IMR-90 (cell line): ENCODE data around the gene CADM1. TPM values are rescaled to one million over a fixed set of nuclear protein-coding genes. Genes with fewer than 3 reads are reported as not detected.

Source experiments
- ATAC-seq: fragments of 200-7000 bp; cut with Tn5 transposase; 2 replicates; pipeline ENCODE4 v1.9.1; 2020; ENCODE audit warnings: low read depth, mild to moderate bottlenecking, moderate library complexity
- BruUV-seq: library from RNA; stranded (reverse); fragments of 400-500 nt; replicated peaks from 2 replicates; lab custom pipeline; 2021; lab: Mats Ljungman, UMichigan
- CTCF ChIA-PET: fragments of 300-600 bp; formaldehyde crosslinking; extraction: SDS; loops from one replicate; lab custom pipeline; 2021; ENCODE audit warnings: antibody characterized with exemption; lab: Yijun Ruan, JAX
- POLR2A ChIA-PET: fragments of 300-600 bp; sonication (Branson Sonifier 250); formaldehyde crosslinking; loops from one replicate; lab custom pipeline; 2022; ENCODE audit warnings: antibody characterized with exemption; ENCODE audit not compliant: unreplicated experiment; lab: Charles Lee
- DNase-seq: peaks from one replicate; pipeline ENCODE4 v3.0.0; 2013
- H2AFZ ChIP-seq: replicated peaks from 2 replicates; pipeline ENCODE3; 2013; ENCODE audit warnings: low read length, mild to moderate bottlenecking; ENCODE audit not compliant: poor library complexity
- H2AK5ac ChIP-seq: 2 replicates; pipeline ENCODE4 v1.6.1; 2013; ENCODE audit warnings: low read depth, low read length, inconsistent platforms
- H2AK9ac ChIP-seq: replicated peaks from 2 replicates; pipeline ENCODE3; 2013; ENCODE audit warnings: mild to moderate bottlenecking, low read depth, low read length, moderate library complexity; ENCODE audit not compliant: poor library complexity
- H2BK120ac ChIP-seq: 2 replicates; pipeline ENCODE4 v1.6.1; 2013; ENCODE audit warnings: low read depth, low read length, inconsistent platforms
- H2BK15ac ChIP-seq: 3 replicates; pipeline ENCODE4 v1.6.1; 2013; ENCODE audit warnings: low read depth, low read length, inconsistent platforms
- H2BK20ac ChIP-seq: 2 replicates; pipeline ENCODE4 v1.6.1; 2013; ENCODE audit warnings: low read depth, mild to moderate bottlenecking, inconsistent platforms, low read length, moderate library complexity
- H2BK5ac ChIP-seq: 2 replicates; pipeline ENCODE4 v1.6.1; 2013; ENCODE audit warnings: mild to moderate bottlenecking, low read depth, low read length, inconsistent platforms; ENCODE audit not compliant: poor library complexity, severe bottlenecking
- H3K14ac ChIP-seq: replicated peaks from 2 replicates; pipeline ENCODE4 v1.6.1; 2013; ENCODE audit warnings: low read depth, low read length, inconsistent platforms
- H3K18ac ChIP-seq: 2 replicates; pipeline ENCODE4 v1.6.1; 2013; ENCODE audit warnings: low read depth, low read length, control low read depth
- H3K23ac ChIP-seq: 2 replicates; pipeline ENCODE4 v1.6.1; 2013; ENCODE audit warnings: low read depth, low read length, inconsistent platforms
- H3K27ac ChIP-seq: 2 replicates; pipeline ENCODE4 v1.5.1; 2013; ENCODE audit warnings: mild to moderate bottlenecking, control low read depth, low read length; ENCODE audit not compliant: insufficient read depth
- H3K27me3 ChIP-seq: 2 replicates; pipeline ENCODE4 v1.6.1; 2013; ENCODE audit warnings: low read length; ENCODE audit not compliant: control insufficient read depth, insufficient read depth
- H3K36me3 ChIP-seq: 2 replicates; pipeline ENCODE4 v1.6.1; 2013; ENCODE audit warnings: low read length, mixed read lengths; ENCODE audit not compliant: control insufficient read depth, insufficient read depth
- H3K4ac ChIP-seq: 2 replicates; pipeline ENCODE4 v1.6.1; 2013; ENCODE audit warnings: low read depth, low read length, inconsistent platforms
- H3K4me1 ChIP-seq: 2 replicates; pipeline ENCODE4 v1.6.1; 2013; ENCODE audit warnings: low read length, mixed read lengths; ENCODE audit not compliant: control insufficient read depth, insufficient read depth
- H3K4me2 ChIP-seq: 2 replicates; pipeline ENCODE4 v1.6.1; 2013; ENCODE audit warnings: low read depth, mild to moderate bottlenecking, control low read depth, low read length, moderate library complexity
- H3K4me3 ChIP-seq: 2 replicates; pipeline ENCODE4 v1.5.1; 2013; ENCODE audit warnings: low read depth, mild to moderate bottlenecking, control low read depth, low read length, moderate library complexity; ENCODE audit not compliant: insufficient read depth
- H3K56ac ChIP-seq: 2 replicates; pipeline ENCODE4 v1.6.1; 2013; ENCODE audit warnings: low read length, inconsistent platforms; ENCODE audit not compliant: insufficient read depth; ENCODE audit errors: extremely low read depth
- H3K79me1 ChIP-seq, 2 experiments: 2 replicates each; pipeline ENCODE4 v1.6.1; 2013; ENCODE audit warnings: low read length in 2 of 2, inconsistent platforms in 1 of 2, low read depth in 1 of 2
- H3K9ac ChIP-seq: 2 replicates; pipeline ENCODE4 v1.6.1; 2013; ENCODE audit warnings: low read depth, low read length, control low read depth
- H3K9me1 ChIP-seq: 2 replicates; pipeline ENCODE4 v1.6.1; 2013; ENCODE audit warnings: low read length, inconsistent platforms; ENCODE audit not compliant: insufficient read depth
- H3K9me3 ChIP-seq: 2 replicates; pipeline ENCODE4 v1.6.1; 2013; ENCODE audit warnings: low read length; ENCODE audit not compliant: control insufficient read depth, insufficient read depth
- H4K20me1 ChIP-seq: 2 replicates; pipeline ENCODE4 v1.6.1; 2013; ENCODE audit warnings: low read length, inconsistent platforms; ENCODE audit not compliant: insufficient read depth
- H4K5ac ChIP-seq: 2 replicates; pipeline ENCODE4 v1.6.1; 2013; ENCODE audit warnings: mild to moderate bottlenecking, low read depth, low read length, control low read depth
- H4K8ac ChIP-seq, 2 experiments: 2 replicates each; pipeline ENCODE4 v1.6.1; 2013; ENCODE audit warnings: low read depth in 2 of 2, low read length in 2 of 2, control low read depth in 1 of 2, inconsistent platforms in 1 of 2
- H4K91ac ChIP-seq: 2 replicates; pipeline ENCODE4 v1.6.1; 2013; ENCODE audit warnings: low read depth, low read length, inconsistent platforms; ENCODE audit not compliant: insufficient read depth
- BHLHE40 ChIP-seq: fragments of 150-350 bp; IDR thresholded peaks from 2 replicates; pipeline ENCODE4 v1.6.1; 2016; ENCODE audit warnings: mild to moderate bottlenecking, low read depth, low read length
- CEBPB ChIP-seq: IDR thresholded peaks from 2 replicates; pipeline ENCODE4 v1.6.1; 2012; ENCODE audit warnings: low read depth, low read length, improper control_type of control experiment
- CHD1 ChIP-seq: IDR thresholded peaks from 2 replicates; pipeline ENCODE4 v1.6.1; 2012; ENCODE audit warnings: low read depth, low read length, improper control_type of control experiment
- CTCF ChIP-seq: conservative IDR thresholded peaks from 2 replicates; pipeline ENCODE4 v1.5.1; 2012; ENCODE audit warnings: mild to moderate bottlenecking, low read depth, low read length, improper control_type of control experiment
- ELK1 ChIP-seq: fragments of 150-350 bp; IDR thresholded peaks from 2 replicates; pipeline ENCODE4 v1.6.1; 2016; ENCODE audit warnings: low read depth, mild to moderate bottlenecking, low read length, moderate library complexity, borderline replicate concordance
- FOS ChIP-seq: fragments of 150-350 bp; IDR thresholded peaks from 2 replicates; pipeline ENCODE4 v1.6.1; 2016; ENCODE audit warnings: low read depth, low read length
- MAFK ChIP-seq: IDR thresholded peaks from 2 replicates; pipeline ENCODE4 v1.6.1; 2012; ENCODE audit warnings: low read depth, low read length, improper control_type of control experiment
- MAZ ChIP-seq: IDR thresholded peaks from 2 replicates; pipeline ENCODE4 v1.6.1; 2012; ENCODE audit warnings: low read depth, mild to moderate bottlenecking, low read length, improper control_type of control experiment, moderate library complexity, borderline replicate concordance
- MXI1 ChIP-seq: IDR thresholded peaks from 2 replicates; pipeline ENCODE4 v1.6.1; 2012; ENCODE audit warnings: low read depth, mild to moderate bottlenecking, low read length, moderate library complexity, borderline replicate concordance
- NFE2L2 ChIP-seq: fragments of 150-350 bp; IDR thresholded peaks from 2 replicates; pipeline ENCODE4 v1.6.1; 2016; ENCODE audit warnings: low read depth, mild to moderate bottlenecking, low read length
- POLR2A ChIP-seq: IDR thresholded peaks from 2 replicates; pipeline ENCODE4 v1.6.1; 2012; ENCODE audit warnings: mild to moderate bottlenecking, low read depth, low read length
- RAD21 ChIP-seq: IDR thresholded peaks from 2 replicates; pipeline ENCODE4 v1.6.1; 2012; ENCODE audit warnings: low read length, improper control_type of control experiment
- RCOR1 ChIP-seq: IDR thresholded peaks from 2 replicates; pipeline ENCODE4 v1.6.1; 2012; ENCODE audit warnings: mild to moderate bottlenecking, low read length, improper control_type of control experiment; ENCODE audit not compliant: insufficient replicate concordance
- RFX5 ChIP-seq: IDR thresholded peaks from 2 replicates; pipeline ENCODE4 v1.8.0; 2012; ENCODE audit warnings: low read depth, mild to moderate bottlenecking, low read length, moderate library complexity
- SMC3 ChIP-seq: fragments of 150-350 bp; IDR thresholded peaks from 2 replicates; pipeline ENCODE4 v1.6.1; 2016; ENCODE audit warnings: low read depth, mild to moderate bottlenecking, antibody characterized with exemption, low read length, moderate library complexity
- USF2 ChIP-seq: fragments of 150-350 bp; IDR thresholded peaks from 2 replicates; pipeline ENCODE4 v1.6.1; 2017; ENCODE audit warnings: mild to moderate bottlenecking, antibody characterized with exemption, low read length, low read depth
- WGBS, 2 experiments: methylation state at CpG; one replicate each; pipeline versions ENCODE4 v1.1.5 to v1.1.7; 2013; ENCODE audit warnings: missing lambda C conversion rate in 2 of 2; ENCODE audit not compliant: insufficient read length in 1 of 2; ENCODE audit errors: extremely low coverage in 2 of 2; 5-methylcytosine and 5-hydroxymethylcytosine counted together
- dilution Hi-C: fragments of 300-500 bp; cut with HindIII; formaldehyde crosslinking; loops from one replicate; pipeline ENCODE4 v1.14.3; 2018; ENCODE audit warnings: low sequenced_read_pairs; ENCODE audit not compliant: unreplicated experiment
- in situ Hi-C: fragments of 300-500 bp; cut with MboI; formaldehyde crosslinking; loops from 3 replicates; pipeline ENCODE4 v1.14.3; 2019; ENCODE audit warnings: low sequenced_read_pairs, inconsistent platforms, mixed read lengths
- intact Hi-C: fragments of 100-400 bp; cut with micrococcal nuclease; formaldehyde crosslinking; loops from 2 replicates; pipeline ENCODE4 v1.10.0; 2022
- polyA plus RNA-seq, 3 experiments: library from polyadenylated mRNA; depleted of rRNA; stranded (reverse); fragments of >200 nt; gene quantifications; 2 replicates each; pipeline ENCODE4 v1.2.3, GENCODE V29; 2012; ENCODE audit warnings: low replicate concordance in 1 of 3
- total RNA-seq: library from RNA; depleted of rRNA; stranded (reverse); fragments of >200 nt; gene quantifications from 2 replicates; pipeline ENCODE4 v1.2.3, GENCODE V29; 2012

CADM1 gene
- total and polyA plus RNA-seq, 2 of the 4 experiments (the other 2 are of a cell fraction) = 28.8 to 77.1 TPM

- dilution Hi-C loops (no loop called here), intact Hi-C loops (no loop called here), in situ Hi-C loops (loop anchor here (10.0 to 25.0 kb wide), 2 partner anchors 65 to 1338 kb away; no protein-coding TSS in a partner anchor)
- WGBS, 2 experiments = no CpG with 5 or more reads among the region's 7 CpGs
- Histone ChIP-seq H2AK5ac (no peak overlapping the region), H3K14ac (no peak overlapping the region), H2BK15ac (no peak overlapping the region), H2AFZ (no peak overlapping the region), H3K4me3 (no peak overlapping the region), H4K5ac (no peak overlapping the region), H3K18ac (no peak overlapping the region), H2BK120ac (no peak overlapping the region), H3K27ac (no peak overlapping the region), H3K9me3 (no peaks in the 10 kb centered on the region), H3K23ac (no peak overlapping the region), H3K36me3 (no peaks in the 10 kb centered on the region), H3K27me3 (no peaks in the 10 kb centered on the region), H3K4me2 (no peak overlapping the region), H2AK9ac (no peak overlapping the region), H3K4me1 (no peaks in the 10 kb centered on the region), H2BK20ac (no peak overlapping the region), H3K79me1 (0 out of 4 replicates have a peak, but pooled peaks cover 0 to under 1% of the 10 kb centered on the region in 2 experiments), H3K56ac (no peak overlapping the region), H3K9me1 (0 out of 2 replicates have a peak, but pooled peaks cover 4% of the 10 kb centered on the region), H3K9ac (no peak overlapping the region), H4K20me1 (peaks cover 3% of the 10 kb centered on the region; the same call in 1 of the 2 replicates), H3K4ac (no peak overlapping the region), H2BK5ac (no peak overlapping the region), H4K8ac (no peak overlapping the region), H4K91ac (no peak overlapping the region)
- ATAC-seq (no peak), DNase-seq (no peak)
- ChIA-PET CTCF (no interaction called here), POLR2A (no interaction called here)
- BruUV-seq = no TSS peak
- no peak for TF ChIP-seq NFE2L2
- TF ChIP-seq CHD1 = no peak
- no peak for TF ChIP-seq POLR2A
- TF ChIP-seq RFX5 = no peak
- no peak for TF ChIP-seq SMC3
- TF ChIP-seq MXI1 = no peak
- no peak for TF ChIP-seq CTCF
- TF ChIP-seq RCOR1 = no peak
- no peak for TF ChIP-seq RAD21
- TF ChIP-seq MAFK = no peak
- TF ChIP-seq ELK1 = no peak
- TF ChIP-seq BHLHE40 = no peak
- no peak for TF ChIP-seq CEBPB
- no peak for TF ChIP-seq FOS
- no peak for TF ChIP-seq USF2
- TF ChIP-seq MAZ = no peak
Observed at GRCh38 chr11:115349335-115350017, 154.7 kb downstream of the CADM1 start.
